HUES64 (cell line): ENCODE results near the gene PAK5.

Source experiments
- H3K27ac ChIP-seq: 2 replicates; pipeline ENCODE4 v1.7.0; 2013; ENCODE audit warnings: low read depth, low read length, inconsistent platforms
- H3K27me3 ChIP-seq: 2 replicates; pipeline ENCODE4 v1.6.1; 2013; ENCODE audit warnings: mild to moderate bottlenecking, low read length; ENCODE audit not compliant: insufficient read depth
- H3K36me3 ChIP-seq: 2 replicates; pipeline ENCODE4 v1.6.1; 2013; ENCODE audit warnings: mild to moderate bottlenecking, low read length; ENCODE audit not compliant: insufficient read depth
- H3K4me1 ChIP-seq: 2 replicates; pipeline ENCODE4 v1.6.1; 2013; ENCODE audit warnings: mild to moderate bottlenecking, low read length, moderate library complexity; ENCODE audit not compliant: insufficient read depth
- H3K4me3 ChIP-seq: 2 replicates; pipeline ENCODE4 v1.5.1; 2013; ENCODE audit warnings: mild to moderate bottlenecking, low read length, moderate library complexity
- H3K9ac ChIP-seq: 2 replicates; pipeline ENCODE4 v1.6.1; 2013; ENCODE audit warnings: mild to moderate bottlenecking, low read depth, low read length
- H3K9me3 ChIP-seq: 2 replicates; pipeline ENCODE4 v1.6.1; 2013; ENCODE audit warnings: low read depth, low read length; ENCODE audit not compliant: insufficient read depth
- WGBS: fragments of 150-250, 120-280 bp; methylation state at CpG from one replicate; pipeline ENCODE4 v1.1.7; 2013; ENCODE audit warnings: missing lambda C conversion rate; 5-methylcytosine and 5-hydroxymethylcytosine counted together

The PAK5 gene

GRCh38 chr20:9493803-9494202 is 345.1 kb downstream of the PAK5 start:
- H3K4me3 ChIP-seq: no peak overlapping the region
- no peak overlapping the region for H3K27ac ChIP-seq
- H3K9me3 ChIP-seq: no peaks in the 10 kb centered on the region
- H3K4me1 ChIP-seq: no peaks in the 10 kb centered on the region
- H3K36me3 ChIP-seq: no peaks in the 10 kb centered on the region
- H3K27me3 ChIP-seq: no peaks in the 10 kb centered on the region
- 100% methylated on average over 1 of the region's 2 CpGs for WGBS
- no peak overlapping the region for H3K9ac ChIP-seq

GRCh38 chr20:9492067-9492466 is 346.8 kb downstream of the PAK5 start:
- Histone ChIP-seq H3K9me3 (no peaks in the 10 kb centered on the region), H3K9ac (no peak overlapping the region), H3K36me3 (no peaks in the 10 kb centered on the region), H3K27me3 (no peaks in the 10 kb centered on the region), H3K4me1 (no peaks in the 10 kb centered on the region), H3K4me3 (no peak overlapping the region), H3K27ac (no peak overlapping the region)
- WGBS: 95% methylated on average over 4 of the region's 4 CpGs

GRCh38 chr20:9491324-9491723 is 347.6 kb downstream of the PAK5 start:
- no peak overlapping the region for H3K9ac ChIP-seq
- 100% methylated on average over 1 of the region's 1 CpG for WGBS

GRCh38 chr20:9490631-9491030 is 348.2 kb downstream of the PAK5 start:
- no peaks in the 10 kb centered on the region for H3K9me3 ChIP-seq
- no peaks in the 10 kb centered on the region for H3K4me1 ChIP-seq
- no peak overlapping the region for H3K4me3 ChIP-seq
- H3K36me3 ChIP-seq: no peaks in the 10 kb centered on the region
- 99% methylated on average over 3 of the region's 3 CpGs for WGBS
- H3K27me3 ChIP-seq: no peaks in the 10 kb centered on the region
- H3K9ac ChIP-seq: no peak overlapping the region
- H3K27ac ChIP-seq: no peak overlapping the region

More at GRCh38 chr20:9491324-9491723, 347.6 kb downstream of the PAK5 start:
- no peaks in the 10 kb centered on the region for H3K9me3 ChIP-seq
- no peaks in the 10 kb centered on the region for H3K36me3 ChIP-seq
- no peak overlapping the region for H3K4me3 ChIP-seq
- no peaks in the 10 kb centered on the region for H3K27me3 ChIP-seq
- H3K27ac ChIP-seq: no peak overlapping the region
- H3K4me1 ChIP-seq: no peaks in the 10 kb centered on the region

- 81% methylated on average over 3 of the region's 3 CpGs for WGBS
Measured at GRCh38 chr20:9490161-9490560, 348.7 kb downstream of the PAK5 start.

GRCh38 chr20:9488063-9488462 is 350.8 kb downstream of the PAK5 start:
- H3K27ac ChIP-seq: no peak overlapping the region
- no peaks in the 10 kb centered on the region for H3K36me3 ChIP-seq
- H3K9ac ChIP-seq: no peak overlapping the region
- no peak overlapping the region for H3K4me3 ChIP-seq
- no peaks in the 10 kb centered on the region for H3K9me3 ChIP-seq
- 91% methylated on average over 2 of the region's 2 CpGs for WGBS
- no peaks in the 10 kb centered on the region for H3K27me3 ChIP-seq
- H3K4me1 ChIP-seq: no peaks in the 10 kb centered on the region

More at GRCh38 chr20:9490161-9490560, 348.7 kb downstream of the PAK5 start:
- no peaks in the 10 kb centered on the region for H3K36me3 ChIP-seq
- no peak overlapping the region for H3K9ac ChIP-seq
- no peaks in the 10 kb centered on the region for H3K9me3 ChIP-seq
- no peak overlapping the region for H3K4me3 ChIP-seq
- no peaks in the 10 kb centered on the region for H3K4me1 ChIP-seq
- H3K27ac ChIP-seq: no peak overlapping the region
- H3K27me3 ChIP-seq: no peaks in the 10 kb centered on the region
